CD4-positive, CD25-positive, alpha-beta regulatory T cell (primary cell): ENCODE measurements around the gene CAMK2N1. TPM values are rescaled to one million over a fixed set of nuclear protein-coding genes. Genes with fewer than 3 reads are reported as not detected.
A peak's percentile ranks its signal among the peaks of the same experiment; 100 is the strongest.

Source experiments
- ATAC-seq, 2 donors: fragments of 150-1000 bp; cut with Tn5 transposase; one replicate each; pipeline ENCODE4 v1.10.0; 2021; ENCODE audit warnings: low read depth in 2 of 2, moderate number of reproducible peaks in 2 of 2, moderate library complexity in 1 of 2
- DNase-seq, 3 donors: peaks; one replicate each; pipeline versions ENCODE4 v3.0.0 to v3.0.0-alpha.2; 2012 to 2022; ENCODE audit warnings: mixed read lengths in 1 of 3
- H3K27ac ChIP-seq: one replicate; pipeline ENCODE4 v1.7.0; 2013; ENCODE audit warnings: mild to moderate bottlenecking, low read length; ENCODE audit not compliant: insufficient read depth, poor library complexity, severe bottlenecking
- H3K27me3 ChIP-seq: one replicate; pipeline ENCODE4 v1.7.0; 2013; ENCODE audit warnings: low read length; ENCODE audit not compliant: control insufficient read depth, insufficient read depth
- H3K36me3 ChIP-seq: one replicate; pipeline ENCODE4 v1.7.0; 2013; ENCODE audit warnings: mild to moderate bottlenecking, low read length, moderate library complexity; ENCODE audit not compliant: control insufficient read depth, insufficient read depth
- H3K4me1 ChIP-seq: 2 replicates; pipeline ENCODE4 v1.7.0; 2013; ENCODE audit warnings: mild to moderate bottlenecking, low read length; ENCODE audit not compliant: insufficient read depth, control insufficient read depth, poor library complexity, severe bottlenecking
- H3K4me3 ChIP-seq: one replicate; pipeline ENCODE4 v1.7.0; 2013; ENCODE audit warnings: low read depth, mild to moderate bottlenecking, low read length, moderate library complexity
- H3K9me3 ChIP-seq, 2 experiments: 1 replicate in 1 of 2; 2 replicates in 1 of 2; pipeline ENCODE4 v1.7.0; 2013; ENCODE audit warnings: low read length in 2 of 2, mild to moderate bottlenecking in 1 of 2, moderate library complexity in 1 of 2; ENCODE audit not compliant: control insufficient read depth in 2 of 2
- H3K27ac Mint-ChIP-seq, 3 donors: one replicate each; pipeline ENCODE4 v1.8.0; 2020 to 2022; ENCODE audit warnings: mild to moderate bottlenecking in 3 of 3, mixed read lengths in 3 of 3, moderate library complexity in 2 of 3
- H3K27me3 Mint-ChIP-seq: one replicate; pipeline ENCODE4 v1.8.0; 2022; ENCODE audit warnings: mild to moderate bottlenecking, mixed read lengths
- H3K36me3 Mint-ChIP-seq: one replicate; pipeline ENCODE4 v1.8.0; 2020; ENCODE audit warnings: mixed read lengths
- H3K4me1 Mint-ChIP-seq, 4 donors: one replicate each; pipeline ENCODE4 v1.8.0; 2020 to 2022; ENCODE audit warnings: mixed read lengths in 4 of 4, mild to moderate bottlenecking in 1 of 4
- H3K4me3 Mint-ChIP-seq, 4 donors: one replicate each; pipeline ENCODE4 v1.8.0; 2020 to 2022; ENCODE audit warnings: mild to moderate bottlenecking in 4 of 4, mixed read lengths in 4 of 4, moderate library complexity in 3 of 4
- H3K9me3 Mint-ChIP-seq, 7 donors: one replicate each; pipeline ENCODE4 v1.8.0; 2020 to 2022; ENCODE audit warnings: mixed read lengths in 7 of 7, mild to moderate bottlenecking in 3 of 7, moderate library complexity in 2 of 7
- polyA plus RNA-seq, 4 donors: library from polyadenylated mRNA; unstranded; fragments of 300-500 nt; fragmentation: Illumina TruSeq; gene quantifications; one replicate each; pipeline ENCODE4 v1.2.3, GENCODE V29; 2021
- total RNA-seq: library from RNA; stranded (reverse); gene quantifications from one replicate; pipeline ENCODE4 v1.2.3, GENCODE V29; 2022

Gene CAMK2N1
- total and polyA plus RNA-seq, 5 donors from 2014 or later: 0.24 to 1.7 (median 0.29) TPM

- Histone ChIP-seq H3K27ac (no peak overlapping the region), H3K9me3 (no peaks in the 10 kb centered on the region), H3K36me3 (no peaks in the 10 kb centered on the region), H3K27me3 (peaks cover 12% of the 10 kb centered on the region), H3K4me1 (no peaks in the 10 kb centered on the region), H3K4me3 (no peak overlapping the region)
- H3K4me1 Mint-ChIP-seq: no peaks in the 10 kb centered on the region
- H3K36me3 Mint-ChIP-seq: no peaks in the 10 kb centered on the region
- peaks cover 0 to 4% (median 0%) of the 10 kb centered on the region in 7 donors for H3K9me3 Mint-ChIP-seq
- ATAC-seq (no peak), DNase-seq (no peak)
- peak overlapping the region in 1 of 3 donors; percentile 58 for H3K27ac Mint-ChIP-seq
- no peak overlapping the region for H3K4me3 Mint-ChIP-seq
- H3K27me3 Mint-ChIP-seq: peaks cover 65% of the 10 kb centered on the region
These were observed 11.6 kb downstream of the CAMK2N1 start for GRCh38 chr1:20474333-20474975.

- H3K27me3 ChIP-seq: peaks cover 9% of the 10 kb centered on the region
- H3K4me3 ChIP-seq: no peak overlapping the region
- ATAC-seq (no peak), DNase-seq (no peak)
- H3K9me3 Mint-ChIP-seq: peaks cover 0 to 3% (median 0%) of the 10 kb centered on the region in 7 donors
- no peaks in the 10 kb centered on the region for H3K4me1 Mint-ChIP-seq
- H3K27me3 Mint-ChIP-seq: peaks cover 63% of the 10 kb centered on the region
- H3K36me3 ChIP-seq: no peaks in the 10 kb centered on the region
- H3K9me3 ChIP-seq: no peaks in the 10 kb centered on the region
- no peaks in the 10 kb centered on the region for H3K4me1 ChIP-seq
- no peak overlapping the region for H3K27ac Mint-ChIP-seq
- no peaks in the 10 kb centered on the region for H3K36me3 Mint-ChIP-seq
- no peak overlapping the region for H3K27ac ChIP-seq
- H3K4me3 Mint-ChIP-seq: no peak overlapping the region
These were observed 12.1 kb downstream of the CAMK2N1 start for GRCh38 chr1:20473894-20474293.

GRCh38 chr1:20472860-20473711, 12.9 kb downstream of the CAMK2N1 start:
- Mint-ChIP-seq H3K4me1 (no peaks in the 10 kb centered on the region), H3K27ac (no peak overlapping the region), H3K27me3 (peaks cover 61% of the 10 kb centered on the region), H3K36me3 (no peaks in the 10 kb centered on the region), H3K9me3 (peaks cover 0 to 3% (median 0%) of the 10 kb centered on the region in 7 donors), H3K4me3 (no peak overlapping the region)
- H3K4me1 ChIP-seq: no peaks in the 10 kb centered on the region
- H3K27ac ChIP-seq: no peak overlapping the region
- H3K9me3 ChIP-seq: no peaks in the 10 kb centered on the region
- no peak for DNase-seq
- no peak overlapping the region for H3K4me3 ChIP-seq
- no peaks in the 10 kb centered on the region for H3K36me3 ChIP-seq
- H3K27me3 ChIP-seq: peaks cover 4% of the 10 kb centered on the region
- ATAC-seq: no peak

GRCh38 chr1:20472121-20472520, 13.9 kb downstream of the CAMK2N1 start:
- DNase-seq (no peak), ATAC-seq (no peak)
- no peaks in the 10 kb centered on the region for H3K36me3 Mint-ChIP-seq
- Histone ChIP-seq H3K4me1 (no peaks in the 10 kb centered on the region), H3K27ac (no peak overlapping the region), H3K36me3 (no peaks in the 10 kb centered on the region), H3K27me3 (peaks cover 2% of the 10 kb centered on the region), H3K9me3 (no peaks in the 10 kb centered on the region), H3K4me3 (no peak overlapping the region)
- H3K9me3 Mint-ChIP-seq: peaks cover 0 to 3% (median 0%) of the 10 kb centered on the region in 7 donors
- H3K4me3 Mint-ChIP-seq: no peak overlapping the region
- H3K4me1 Mint-ChIP-seq: no peaks in the 10 kb centered on the region
- H3K27me3 Mint-ChIP-seq: peaks cover 53% of the 10 kb centered on the region
- H3K27ac Mint-ChIP-seq: no peak overlapping the region

GRCh38 chr1:20470194-20470593, 15.8 kb downstream of the CAMK2N1 start:
- peaks cover 0 to 3% (median 0%) of the 10 kb centered on the region in 4 donors for H3K4me1 Mint-ChIP-seq
- no peaks in the 10 kb centered on the region for H3K36me3 ChIP-seq

GRCh38 chr1:20469406-20470076, 16.5 kb downstream of the CAMK2N1 start:
- no peak for DNase-seq
- no peak for ATAC-seq
- no peaks in the 10 kb centered on the region for H3K4me1 ChIP-seq
- Mint-ChIP-seq H3K4me1 (peaks cover 0 to 3% (median 0%) of the 10 kb centered on the region in 4 donors), H3K4me3 (no peak overlapping the region), H3K9me3 (peaks cover 0 to 2% (median 0%) of the 10 kb centered on the region in 7 donors), H3K27me3 (peaks cover 42% of the 10 kb centered on the region), H3K27ac (no peak overlapping the region), H3K36me3 (no peaks in the 10 kb centered on the region)
- no peaks in the 10 kb centered on the region for H3K36me3 ChIP-seq
- no peak overlapping the region for H3K27ac ChIP-seq
- H3K4me3 ChIP-seq: no peak overlapping the region
- H3K9me3 ChIP-seq: no peaks in the 10 kb centered on the region
- no peaks in the 10 kb centered on the region for H3K27me3 ChIP-seq

More at GRCh38 chr1:20470194-20470593, 15.8 kb downstream of the CAMK2N1 start:
- H3K9me3 Mint-ChIP-seq: peaks cover 0 to 1% (median 0%) of the 10 kb centered on the region in 7 donors
- H3K4me3 Mint-ChIP-seq: no peak overlapping the region
- no peaks in the 10 kb centered on the region for H3K27me3 ChIP-seq
- no peaks in the 10 kb centered on the region for H3K4me1 ChIP-seq
- H3K27ac Mint-ChIP-seq: no peak overlapping the region
- no peak overlapping the region for H3K27ac ChIP-seq
- no peaks in the 10 kb centered on the region for H3K9me3 ChIP-seq
- DNase-seq (no peak), ATAC-seq (no peak)
- H3K27me3 Mint-ChIP-seq: peaks cover 46% of the 10 kb centered on the region
- H3K36me3 Mint-ChIP-seq: no peaks in the 10 kb centered on the region
- H3K4me3 ChIP-seq: no peak overlapping the region

- Mint-ChIP-seq H3K27ac (no peak overlapping the region), H3K36me3 (no peaks in the 10 kb centered on the region), H3K9me3 (peaks cover 0 to 3% (median 0%) of the 10 kb centered on the region in 7 donors), H3K4me1 (peaks cover 0 to 3% (median 0%) of the 10 kb centered on the region in 4 donors), H3K4me3 (no peak overlapping the region), H3K27me3 (peaks cover 16% of the 10 kb centered on the region)
- Histone ChIP-seq H3K9me3 (peaks cover 0 to 2% of the 10 kb centered on the region in 2 experiments), H3K36me3 (no peaks in the 10 kb centered on the region), H3K27ac (no peak overlapping the region), H3K4me1 (no peaks in the 10 kb centered on the region), H3K4me3 (no peak overlapping the region), H3K27me3 (no peaks in the 10 kb centered on the region)
- ATAC-seq (no peak), DNase-seq (peak in 1 of 3 donors; percentile 20)
These were observed 19.7 kb downstream of the CAMK2N1 start for GRCh38 chr1:20466273-20466672.
